Activated gamma-delta T cell (primary cell): ENCODE results near the gene CDC34.

Experiments
- DNase-seq: peaks from one replicate; lab custom pipeline; 2025; lab: John Stamatoyannopoulos, UW

CDC34 gene

GRCh38 chr19:588741-589692, 57.5 kb downstream of the CDC34 start:
- DNase-seq: no peak

GRCh38 chr19:589693-590395, 58.3 kb downstream of the CDC34 start, which contains the start of gene HCN2:
Gene HCN2 (plus strand): TSS chr19:589881. CDS start chr19:589946, 65 bp downstream.
- DNase-seq: no peak

DNA sequence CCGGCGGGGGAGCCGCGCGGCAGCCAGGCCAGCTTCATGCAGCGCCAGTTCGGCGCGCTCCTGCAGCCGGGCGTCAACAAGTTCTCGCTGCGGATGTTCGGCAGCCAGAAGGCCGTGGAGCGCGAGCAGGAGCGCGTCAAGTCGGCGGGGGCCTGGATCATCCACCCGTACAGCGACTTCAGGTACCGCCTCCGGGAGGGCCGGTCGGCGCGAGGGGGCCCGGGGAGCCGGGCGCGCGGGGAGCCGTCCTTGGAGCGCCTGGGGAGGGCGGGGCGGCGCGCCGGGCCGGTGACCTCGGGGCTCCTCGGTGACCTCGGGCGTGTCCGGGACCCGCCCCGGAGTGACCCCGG, 58.8 kb downstream of the CDC34 start:
- DNase-seq: no peak

GRCh38 chr19:590750-591098, 59.2 kb downstream of the CDC34 start:
- DNase-seq: no peak

DNA sequence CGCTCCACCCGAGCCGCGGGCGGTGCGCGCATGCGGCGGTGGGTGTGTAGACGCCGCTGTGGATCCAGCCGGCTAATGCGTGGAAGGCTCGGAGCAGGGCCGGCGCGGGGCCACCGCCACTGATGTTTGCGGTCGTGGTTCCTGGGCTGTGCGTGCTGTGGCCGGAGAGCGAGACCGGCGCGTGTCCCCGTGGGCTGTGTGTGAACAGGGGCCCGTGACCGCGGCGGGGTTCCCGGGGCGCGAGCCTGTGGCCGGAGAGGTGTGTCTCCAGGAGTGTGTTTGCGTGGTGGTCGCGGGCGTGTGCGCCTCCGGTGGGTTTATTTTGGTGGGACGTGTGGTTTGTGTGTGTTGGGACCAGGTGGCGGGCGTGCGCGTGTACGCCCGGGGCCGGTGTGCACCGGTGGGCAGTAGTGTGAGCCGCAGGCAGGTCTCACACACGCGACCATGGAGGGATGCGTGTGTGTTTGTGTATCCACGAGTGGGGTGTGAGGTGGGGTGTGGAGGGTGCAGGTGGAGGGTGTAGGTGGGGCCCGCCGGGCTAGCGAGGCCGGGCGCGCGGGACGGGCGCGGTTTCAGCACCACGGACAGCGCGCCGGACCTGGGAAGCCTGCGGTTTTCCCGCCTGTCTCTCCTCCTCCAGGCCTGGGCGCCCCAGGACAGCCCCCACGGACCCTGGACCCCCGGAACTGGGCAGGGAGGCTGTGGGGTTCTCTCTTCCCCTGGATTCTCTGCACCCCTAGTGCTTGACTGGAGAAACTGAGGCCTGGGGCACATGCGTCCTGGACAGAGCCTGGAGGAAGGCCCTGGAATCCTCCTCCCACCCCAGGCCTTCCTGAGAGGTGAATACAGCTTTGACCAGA, 59.8 kb downstream of the CDC34 start:
- DNase-seq: no peak
